Measurements from ENCODE around the gene ADA. TPM values are rescaled to one million over a fixed set of nuclear protein-coding genes. Genes with fewer than 3 reads are reported as not detected.
"Not testable (repeated sequence)": the region's sequence is repeated elsewhere in the genome, so short reads cannot be mapped to it uniquely, and the experiment has no call there.

The ADA gene
- total RNA-seq, 1 donor from 2014 or later = 14.5 TPM

- no peak for TF ChIP-seq CTCF (conservative IDR thresholded peaks at IDR 0.05; ENCODE audit: low read depth, low read length)
- DNase-seq (ENCODE audit: low read depth) = no peak
Observed at GRCh38 chr20:44658810-44659209, 7.3 kb upstream of the ADA start.

GRCh38 chr20:44657875-44658274, 6.4 kb upstream of the ADA start:
- no peak for DNase-seq (ENCODE audit: low read depth)
- TF ChIP-seq CTCF (conservative IDR thresholded peaks at IDR 0.05; ENCODE audit: low read depth, low read length) = no peak
- no peak overlapping the region for H3K4me3 ChIP-seq (ENCODE audit: low read depth, low read length)

More at GRCh38 chr20:44658810-44659209, 7.3 kb upstream of the ADA start:
- no peak overlapping the region for H3K4me3 ChIP-seq (ENCODE audit: low read depth, low read length)

- no peak for DNase-seq (ENCODE audit: low read depth)
- no peak for TF ChIP-seq CTCF (conservative IDR thresholded peaks at IDR 0.05; ENCODE audit: low read depth, low read length)
- no peak overlapping the region for H3K4me3 ChIP-seq (ENCODE audit: low read depth, low read length)
Observed at GRCh38 chr20:44656448-44656847, 4.9 kb upstream of the ADA start.

DNA sequence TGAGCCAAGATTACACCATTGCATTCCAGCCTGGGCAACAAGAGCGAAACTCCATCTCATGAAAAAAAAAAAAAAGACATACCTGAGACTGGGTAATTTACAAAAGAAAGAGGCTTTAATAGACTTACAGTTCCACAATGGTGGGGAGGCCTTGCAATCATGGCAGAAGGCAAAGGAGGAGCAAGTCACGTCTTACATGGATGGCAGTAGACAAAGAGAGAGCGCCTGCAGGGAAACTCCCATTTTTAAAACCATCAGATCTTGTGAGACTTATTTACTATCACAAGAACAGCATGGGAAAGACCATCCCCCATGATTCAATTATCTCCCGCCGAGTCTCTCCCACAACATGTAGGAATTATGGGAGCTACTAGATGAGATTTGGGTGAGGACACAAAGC, 2.7 kb upstream of the ADA start:
- not testable (repeated sequence) for DNase-seq (ENCODE audit: low read depth); H3K4me3 ChIP-seq (ENCODE audit: low read depth, low read length)

DNA sequence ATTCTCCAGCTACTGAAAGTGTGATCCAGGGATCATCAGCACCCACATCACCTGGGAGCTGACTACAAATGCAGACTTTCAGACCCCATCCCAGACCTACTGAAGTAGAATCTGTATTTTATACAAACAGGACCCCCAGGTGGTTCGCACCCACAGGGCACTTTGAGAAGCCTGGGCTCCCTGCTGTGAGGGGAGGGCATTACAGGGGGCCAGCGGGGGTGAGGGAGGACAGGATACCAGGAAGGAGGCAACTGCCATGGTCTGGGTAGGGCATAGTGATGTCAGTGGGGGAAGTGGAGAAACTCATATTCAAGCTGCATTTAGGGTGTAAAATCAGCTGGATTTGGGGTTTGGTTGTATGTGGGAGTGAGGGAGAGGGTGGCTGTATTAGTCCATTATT, 2.0 kb upstream of the ADA start:
- H3K4me3 ChIP-seq (ENCODE audit: low read depth, low read length) = no peak overlapping the region

GRCh38 chr20:44651434-44651683, 140 bp downstream of the ADA start:
- no peak for DNase-seq (ENCODE audit: low read depth)
- TF ChIP-seq CTCF (conservative IDR thresholded peaks at IDR 0.05; ENCODE audit: low read depth, low read length) = no peak

More for the DNA sequence above, 2.0 kb upstream of the ADA start:
- no peak for DNase-seq (ENCODE audit: low read depth)
- TF ChIP-seq CTCF (conservative IDR thresholded peaks at IDR 0.05; ENCODE audit: low read depth, low read length) = no peak

GRCh38 chr20:44650771-44651433, 597 bp downstream of the ADA start:
- TF ChIP-seq CTCF (conservative IDR thresholded peaks at IDR 0.05; ENCODE audit: low read depth, low read length) = no peak
- peak overlapping the region; percentile 82 for H3K4me3 ChIP-seq (ENCODE audit: low read depth, low read length)
- no peak for DNase-seq (ENCODE audit: low read depth)

More at GRCh38 chr20:44651434-44651683, 140 bp downstream of the ADA start:
- H3K4me3 ChIP-seq (ENCODE audit: low read depth, low read length) = peak overlapping the region; percentile 82
